Esophagus squamous epithelium (tissue), 5 donors: ENCODE results near the gene C5orf63. TPM values are rescaled to one million over a fixed set of nuclear protein-coding genes. Genes with fewer than 3 reads are reported as not detected.

Experiments used
- DNase-seq: peaks from one replicate; lab custom pipeline; 2025; lab: John Stamatoyannopoulos, UW
- H3K27ac ChIP-seq, 4 donors: fragments of 200-600 bp; sonication (generic); one replicate each; pipeline ENCODE4 v1.5.1; 2016 to 2019; ENCODE audit warnings: mild to moderate bottlenecking in 1 of 4
- H3K27me3 ChIP-seq, 4 donors: fragments of 200-600 bp; sonication (generic); 1 replicate in 3 of 4; 2 replicates in 1 of 4; pipeline versions ENCODE4 v1.5.1 to v1.6.0; 2017 to 2021; ENCODE audit warnings: antibody characterized with exemption in 1 of 4
- H3K36me3 ChIP-seq, 3 donors: fragments of 200-600 bp; sonication (generic); one replicate each; pipeline ENCODE4 v1.5.1; 2016 to 2019
- H3K4me1 ChIP-seq, 3 donors: fragments of 200-600 bp; sonication (generic); one replicate each; pipeline ENCODE4 v1.5.1; 2017 to 2019
- H3K4me3 ChIP-seq, 4 donors: fragments of 200-600 bp; sonication (generic); 1 replicate in 3 of 4; 2 replicates in 1 of 4; pipeline ENCODE4 v1.5.1; 2016 to 2019; ENCODE audit warnings: mild to moderate bottlenecking in 2 of 4, moderate library complexity in 1 of 4
- H3K9me3 ChIP-seq, 3 donors: fragments of 200-600 bp; sonication (generic); one replicate each; pipeline ENCODE4 v1.5.1; 2016 to 2019
- CTCF ChIP-seq, 6 experiments: fragments of 450-650 bp in 4 of 6; fragments of 200-600 bp in 2 of 6; sonication (generic) in 2 of 6; IDR thresholded peaks; one replicate each; pipeline ENCODE4 v1.5.1; 2016 to 2019; ENCODE audit warnings: antibody characterized with exemption in 6 of 6, mild to moderate bottlenecking in 4 of 6, moderate library complexity in 4 of 6
- POLR2A ChIP-seq, 4 donors: fragments of 450-650 bp; IDR thresholded peaks; one replicate each; pipeline ENCODE4 v1.6.1; 2017; ENCODE audit warnings: antibody characterized with exemption in 4 of 4, mild to moderate bottlenecking in 4 of 4, moderate library complexity in 3 of 4
- WGBS, 2 donors: methylation state at CpG; one replicate each; pipeline ENCODE4 v1.1.5; 2018; 5-methylcytosine and 5-hydroxymethylcytosine counted together
- intact Hi-C: fragments of 100-400 bp; cut with DNase I; formaldehyde crosslinking; loops from one replicate; pipeline ENCODE4 v1.15.0; 2022
- total RNA-seq, 4 donors: library from RNA; depleted of rRNA; stranded (reverse); fragments of >200 nt; gene quantifications; one replicate each; pipeline ENCODE4 v1.1.0, GENCODE V29; 2016
- donor health status: DM: yes; HTN: yes; CAD: no.

C5orf63 gene
- total RNA-seq, 4 donors from 2014 or later = 3.4 to 5.1 (median 3.9) TPM

GRCh38 chr5:127012916-127013315 lies 60.4 kb downstream of the C5orf63 start:
- no peaks in the 10 kb centered on the region for H3K9me3 ChIP-seq
- no peak overlapping the region for H3K4me3 ChIP-seq
- H3K27ac ChIP-seq = no peak overlapping the region
- no peaks in the 10 kb centered on the region for H3K27me3 ChIP-seq
- TF ChIP-seq CTCF (IDR thresholded peaks at IDR 0.05) (no peak), POLR2A (IDR thresholded peaks at IDR 0.05) (no peak)
- H3K36me3 ChIP-seq = no peaks in the 10 kb centered on the region
- peaks cover 0 to 4% (median 0%) of the 10 kb centered on the region in 3 donors for H3K4me1 ChIP-seq
- intact Hi-C loops = no loop called here
- DNase-seq = no peak

- WGBS, 2 donors = 76 to 80% methylated on average over 2 of the region's 2 CpGs
- Histone ChIP-seq H3K4me3 (no peak overlapping the region), H3K4me1 (peaks cover 0 to 4% (median 0%) of the 10 kb centered on the region in 3 donors), H3K27me3 (no peaks in the 10 kb centered on the region), H3K9me3 (no peaks in the 10 kb centered on the region), H3K36me3 (no peaks in the 10 kb centered on the region), H3K27ac (no peak overlapping the region)
- no peak for DNase-seq
- intact Hi-C loops = no loop called here
- no peak for TF ChIP-seq CTCF (IDR thresholded peaks at IDR 0.05)
- TF ChIP-seq POLR2A (IDR thresholded peaks at IDR 0.05) = no peak
These were observed 61.2 kb downstream of the C5orf63 start for GRCh38 chr5:127011961-127012644.

- Histone ChIP-seq H3K4me1 (peaks cover 0 to 4% (median 0%) of the 10 kb centered on the region in 3 donors), H3K27ac (no peak overlapping the region), H3K27me3 (no peaks in the 10 kb centered on the region), H3K9me3 (no peaks in the 10 kb centered on the region), H3K36me3 (no peaks in the 10 kb centered on the region), H3K4me3 (no peak overlapping the region)
- intact Hi-C loops = no loop called here
- no peak for DNase-seq
- no peak for TF ChIP-seq POLR2A (IDR thresholded peaks at IDR 0.05)
- TF ChIP-seq CTCF (IDR thresholded peaks at IDR 0.05) = no peak
- 49 to 53% methylated on average over 4 of the region's 4 CpGs for WGBS, 2 donors
These were observed 62.1 kb downstream of the C5orf63 start for GRCh38 chr5:127011153-127011552.

- H3K4me3 ChIP-seq = no peak overlapping the region
- TF ChIP-seq POLR2A (IDR thresholded peaks at IDR 0.05) (no peak), CTCF (IDR thresholded peaks at IDR 0.05) (no peak)
- DNase-seq = no peak
- peaks cover 0 to 4% (median 0%) of the 10 kb centered on the region in 3 donors for H3K4me1 ChIP-seq
- H3K27ac ChIP-seq = no peak overlapping the region
- H3K36me3 ChIP-seq = no peaks in the 10 kb centered on the region
- 78 to 93% methylated on average over 2 of the region's 2 CpGs for WGBS, 2 donors
- H3K27me3 ChIP-seq = no peaks in the 10 kb centered on the region
- intact Hi-C loops = no loop called here
- H3K9me3 ChIP-seq = no peaks in the 10 kb centered on the region
These were observed 62.9 kb downstream of the C5orf63 start for GRCh38 chr5:127010362-127010761.

- no peak overlapping the region for H3K27ac ChIP-seq
- no peak for DNase-seq
- H3K27me3 ChIP-seq = no peaks in the 10 kb centered on the region
- 75 to 100% methylated on average over 1 of the region's 1 CpG for WGBS, 2 donors
- no peaks in the 10 kb centered on the region for H3K36me3 ChIP-seq
- H3K4me1 ChIP-seq = peaks cover 0 to 4% (median 0%) of the 10 kb centered on the region in 3 donors
- TF ChIP-seq POLR2A (IDR thresholded peaks at IDR 0.05) = no peak
- TF ChIP-seq CTCF (IDR thresholded peaks at IDR 0.05) = no peak
- intact Hi-C loops = no loop called here
- H3K4me3 ChIP-seq = no peak overlapping the region
- H3K9me3 ChIP-seq = no peaks in the 10 kb centered on the region
These were observed 63.5 kb downstream of the C5orf63 start for GRCh38 chr5:127009784-127010183.
